H9 (cell line): ENCODE data around the gene KIF12. TPM values are rescaled to one million over a fixed set of nuclear protein-coding genes. Genes with fewer than 3 reads are reported as not detected.

Source experiments
- DNase-seq: peaks from one replicate; pipeline ENCODE4 v3.0.0-alpha.2; 2017
- H2AFZ ChIP-seq: one replicate; pipeline ENCODE4 v1.6.1; 2013; ENCODE audit warnings: mild to moderate bottlenecking, low read length, control low read depth, moderate library complexity
- H2AK5ac ChIP-seq: 2 replicates; pipeline ENCODE4 v1.6.1; 2013; ENCODE audit warnings: low read length, control low read depth, mixed read lengths; ENCODE audit not compliant: insufficient read length
- H2BK120ac ChIP-seq: one replicate; pipeline ENCODE4 v1.6.1; 2013; ENCODE audit warnings: low read depth, mild to moderate bottlenecking, low read length, control low read depth, inconsistent platforms; ENCODE audit not compliant: poor library complexity, severe bottlenecking
- H2BK12ac ChIP-seq: 2 replicates; pipeline ENCODE4 v1.6.1; 2013; ENCODE audit warnings: low read length, control low read depth, mixed read lengths, low read depth; ENCODE audit not compliant: insufficient read length
- H2BK15ac ChIP-seq: 2 replicates; pipeline ENCODE4 v1.6.1; 2013; ENCODE audit warnings: low read depth, low read length, control low read depth
- H2BK20ac ChIP-seq: one replicate; pipeline ENCODE4 v1.6.1; 2013; ENCODE audit warnings: low read depth, mild to moderate bottlenecking, low read length, control low read depth, inconsistent platforms; ENCODE audit not compliant: poor library complexity, severe bottlenecking
- H2BK5ac ChIP-seq: 2 replicates; pipeline ENCODE4 v1.6.1; 2013; ENCODE audit warnings: low read length, control low read depth, mixed read lengths; ENCODE audit not compliant: insufficient read length
- H3K14ac ChIP-seq: 2 replicates; pipeline ENCODE4 v1.6.1; 2013; ENCODE audit warnings: low read length, control low read depth; ENCODE audit not compliant: insufficient read depth
- H3K18ac ChIP-seq: 2 replicates; pipeline ENCODE4 v1.6.1; 2013; ENCODE audit warnings: low read depth, mild to moderate bottlenecking, mixed read lengths, low read length, control low read depth; ENCODE audit not compliant: insufficient read length
- H3K23ac ChIP-seq: 2 replicates; pipeline ENCODE4 v1.6.1; 2013; ENCODE audit warnings: low read length, control low read depth, mixed read lengths, low read depth; ENCODE audit not compliant: insufficient read length
- H3K23me2 ChIP-seq: 2 replicates; pipeline ENCODE4 v1.6.1; 2013; ENCODE audit warnings: low read depth, mild to moderate bottlenecking, mixed read lengths, low read length, control low read depth; ENCODE audit not compliant: insufficient read length, poor library complexity, severe bottlenecking
- H3K27ac ChIP-seq: 2 replicates; pipeline ENCODE4 v1.5.1; 2013; ENCODE audit warnings: low read length, control low read depth, mixed read lengths, low read depth; ENCODE audit not compliant: insufficient read length
- H3K27me3 ChIP-seq: 2 replicates; pipeline ENCODE4 v1.6.1; 2013; ENCODE audit warnings: low read length, control low read depth, inconsistent platforms; ENCODE audit not compliant: insufficient read depth
- H3K4ac ChIP-seq: 2 replicates; pipeline ENCODE4 v1.6.1; 2013; ENCODE audit warnings: low read depth, mild to moderate bottlenecking, control low read depth, inconsistent platforms, low read length, moderate library complexity
- H3K4me1 ChIP-seq: 2 replicates; pipeline ENCODE4 v1.6.1; 2013; ENCODE audit warnings: low read length, control low read depth, inconsistent platforms; ENCODE audit not compliant: insufficient read depth
- H3K4me2 ChIP-seq: 2 replicates; pipeline ENCODE4 v1.6.1; 2013; ENCODE audit warnings: low read length, control low read depth, mixed read lengths; ENCODE audit not compliant: insufficient read length, insufficient read depth
- H3K56ac ChIP-seq: 2 replicates; pipeline ENCODE4 v1.6.1; 2013; ENCODE audit warnings: low read depth, mild to moderate bottlenecking, mixed read lengths, low read length, control low read depth; ENCODE audit not compliant: insufficient read length
- H3K79me1 ChIP-seq: 2 replicates; pipeline ENCODE4 v1.6.1; 2013; ENCODE audit warnings: low read depth, mild to moderate bottlenecking, moderate library complexity, low read length, control low read depth, inconsistent platforms; ENCODE audit not compliant: insufficient read depth, poor library complexity, severe bottlenecking
- H3K79me2 ChIP-seq: 2 replicates; pipeline ENCODE4 v1.6.1; 2013; ENCODE audit warnings: low read length, control low read depth, inconsistent platforms; ENCODE audit not compliant: insufficient read depth
- H3K9ac ChIP-seq: 2 replicates; pipeline ENCODE4 v1.6.1; 2013; ENCODE audit warnings: low read length, control low read depth, mixed read lengths; ENCODE audit not compliant: insufficient read length; ENCODE audit errors: extremely low read depth
- H3K9me3 ChIP-seq: one replicate; pipeline ENCODE4 v1.6.1; 2013; ENCODE audit warnings: low read depth, low read length, inconsistent platforms; ENCODE audit not compliant: control insufficient read depth
- H3T11ph ChIP-seq: one replicate; pipeline ENCODE4 v1.6.1; 2013; ENCODE audit warnings: mild to moderate bottlenecking, low read length, control low read depth, inconsistent platforms
- H4K20me1 ChIP-seq: one replicate; pipeline ENCODE4 v1.6.1; 2013; ENCODE audit not compliant: control insufficient read depth, insufficient read length, insufficient read depth
- H4K5ac ChIP-seq: 2 replicates; pipeline ENCODE4 v1.6.1; 2013; ENCODE audit warnings: low read depth, mild to moderate bottlenecking, mixed read lengths, low read length, control low read depth; ENCODE audit not compliant: insufficient read length
- H4K8ac ChIP-seq: replicated peaks from 2 replicates; pipeline ENCODE4 v1.6.1; 2013; ENCODE audit warnings: low read length, control low read depth, mixed read lengths, low read depth; ENCODE audit not compliant: insufficient read length
- H4K91ac ChIP-seq: 2 replicates; pipeline ENCODE4 v1.6.1; 2013; ENCODE audit warnings: low read depth, mild to moderate bottlenecking, moderate library complexity, mixed read lengths, low read length, control low read depth; ENCODE audit not compliant: insufficient read length
- H3K27ac Mint-ChIP-seq, 3 experiments: 2 replicates in 2 of 3; 3 replicates in 1 of 3; pipeline ENCODE4 v1.8.0; 2020 to 2021; ENCODE audit warnings: mixed read lengths in 3 of 3, mild to moderate bottlenecking in 1 of 3, moderate library complexity in 1 of 3
- H3K27me3 Mint-ChIP-seq: 2 replicates; pipeline ENCODE4 v1.8.0; 2021; ENCODE audit warnings: low read depth, mild to moderate bottlenecking, moderate library complexity, mixed read lengths
- H3K36me3 Mint-ChIP-seq, 3 experiments: 2 replicates in 2 of 3; 3 replicates in 1 of 3; pipeline ENCODE4 v1.8.0; 2020 to 2021; ENCODE audit warnings: low read depth in 3 of 3, mixed read lengths in 3 of 3; ENCODE audit not compliant: insufficient read depth in 1 of 3
- H3K4me1 Mint-ChIP-seq, 2 experiments: 2 replicates each; pipeline ENCODE4 v1.8.0; 2020; ENCODE audit warnings: mixed read lengths in 2 of 2
- H3K4me3 Mint-ChIP-seq, 2 experiments: 2 replicates in 1 of 2; 3 replicates in 1 of 2; pipeline ENCODE4 v1.8.0; 2020 to 2021; ENCODE audit warnings: mild to moderate bottlenecking in 2 of 2, mixed read lengths in 2 of 2, moderate library complexity in 1 of 2
- H3K9me3 Mint-ChIP-seq, 2 experiments: 2 replicates in 1 of 2; 3 replicates in 1 of 2; pipeline ENCODE4 v1.8.0; 2020; ENCODE audit warnings: mild to moderate bottlenecking in 2 of 2, mixed read lengths in 2 of 2, moderate library complexity in 1 of 2
- CTCF ChIP-seq: fragments of 200-600 bp; sonication (generic); conservative IDR thresholded peaks from 3 replicates; pipeline ENCODE4 v1.8.0; 2021; ENCODE audit warnings: antibody characterized with exemption, mild to moderate bottlenecking
- WGBS: extraction: QIAGEN DNeasy Blood & Tissue Kit; methylation state at CpG from one replicate; pipeline ENCODE4 v1.1.7; 2013; ENCODE audit warnings: missing lambda C conversion rate, low lambda C conversion rate, mixed read lengths; ENCODE audit not compliant: insufficient read length; ENCODE audit errors: extremely low coverage; 5-methylcytosine and 5-hydroxymethylcytosine counted together
- total RNA-seq: library from RNA; stranded (reverse); gene quantifications from 2 replicates; pipeline ENCODE4 v1.2.1, GENCODE V29; 2021

Gene KIF12
- total RNA-seq, 1 experiment from 2014 or later: 3.3 TPM

GRCh38 chr9:114093761-114094505 is 5.2 kb downstream of the KIF12 start:
- Histone ChIP-seq H3K56ac (no peak overlapping the region), H3K4me1 (0 out of 2 replicates have a peak, but pooled peaks cover 2% of the 10 kb centered on the region), H2AK5ac (no peak overlapping the region), H4K5ac (no peak overlapping the region), H3K23ac (no peak overlapping the region), H3K4me2 (no peak overlapping the region), H3T11ph (no peak overlapping the region), H3K9ac (no peak overlapping the region), H4K91ac (no peak overlapping the region), H2BK5ac (no peak overlapping the region), H3K4ac (no peak overlapping the region), H3K14ac (no peak overlapping the region; the same call in 1 of the 2 replicates), H2BK12ac (no peak overlapping the region), H4K20me1 (no peaks in the 10 kb centered on the region), H2BK20ac (no peak overlapping the region), H3K23me2 (peaks cover 3% of the 10 kb centered on the region), H2AFZ (no peak overlapping the region), H3K27me3 (peaks cover 3% of the 10 kb centered on the region; the same call in 1 of the 2 replicates), H4K8ac (no peak overlapping the region), H2BK15ac (no peak overlapping the region), H3K27ac (no peak overlapping the region), H3K79me1 (no peaks in the 10 kb centered on the region), H3K18ac (no peak overlapping the region), H3K9me3 (no peaks in the 10 kb centered on the region), H3K79me2 (no peaks in the 10 kb centered on the region), H2BK120ac (no peak overlapping the region)
- DNase-seq: peak; percentile 16
- peaks cover 30% of the 10 kb centered on the region for H3K27me3 Mint-ChIP-seq
- no CpG with 5 or more reads among the region's 9 CpGs for WGBS
- H3K4me3 Mint-ChIP-seq: no peak overlapping the region
- no peak overlapping the region for H3K27ac Mint-ChIP-seq
- peaks cover under 1 to 7% of the 10 kb centered on the region in 2 experiments for H3K4me1 Mint-ChIP-seq
- H3K36me3 Mint-ChIP-seq: peaks cover 0 to 7% (median 2%) of the 10 kb centered on the region in 3 experiments; a peak in 3 of 7 replicates
- no peak for TF ChIP-seq CTCF
- no peaks in the 10 kb centered on the region; a peak in 2 of 5 replicates for H3K9me3 Mint-ChIP-seq
